CD4-positive, alpha-beta memory T cell (primary cell): ENCODE results near the gene AZIN2. TPM values are rescaled to one million over a fixed set of nuclear protein-coding genes. Genes with fewer than 3 reads are reported as not detected.
"Not testable (repeated sequence)": the region's sequence is repeated elsewhere in the genome, so short reads cannot be mapped to it uniquely, and the experiment has no call there.

Experiments used
- CTCF ChIA-PET: fragments of 350-600 bp; sonication (Branson Sonifier 250); formaldehyde crosslinking; loops from one replicate; lab custom pipeline; 2021; ENCODE audit warnings: inconsistent platforms; ENCODE audit not compliant: partially characterized antibody; lab: Charles Lee
- POLR2A ChIA-PET: fragments of 350-600 bp; sonication (Branson Sonifier 250); formaldehyde crosslinking; loops from one replicate; lab custom pipeline; 2021; ENCODE audit not compliant: partially characterized antibody; lab: Charles Lee
- DNase-seq, 5 donors: peaks; one replicate each; pipeline versions ENCODE4 v3.0.0 to v3.0.0-alpha.2; 2020 to 2022; ENCODE audit warnings: mixed read lengths in 1 of 5
- H3K27ac ChIP-seq: one replicate; pipeline ENCODE4 v1.7.0; 2013; ENCODE audit warnings: low read depth, low read length
- H3K27me3 ChIP-seq: 2 replicates; pipeline ENCODE4 v1.7.0; 2013; ENCODE audit warnings: mild to moderate bottlenecking, low read length, moderate library complexity; ENCODE audit not compliant: insufficient read depth
- H3K36me3 ChIP-seq: 2 replicates; pipeline ENCODE4 v1.7.0; 2013; ENCODE audit warnings: mild to moderate bottlenecking, low read length, moderate library complexity; ENCODE audit not compliant: insufficient read depth
- H3K4me1 ChIP-seq: 2 replicates; pipeline ENCODE4 v1.7.0; 2013; ENCODE audit warnings: mild to moderate bottlenecking, low read length, moderate library complexity; ENCODE audit not compliant: insufficient read depth
- H3K4me3 ChIP-seq, 2 donors: one replicate each; pipeline ENCODE4 v1.7.0; 2013; ENCODE audit warnings: low read length in 2 of 2, mild to moderate bottlenecking in 1 of 2
- H3K9me3 ChIP-seq, 2 donors: one replicate each; pipeline ENCODE4 v1.7.0; 2013; ENCODE audit warnings: low read length in 2 of 2, control low read depth in 1 of 2; ENCODE audit not compliant: control insufficient read depth in 1 of 2
- H3K27ac Mint-ChIP-seq, 7 donors: one replicate each; pipeline ENCODE4 v1.8.0; 2020 to 2021; ENCODE audit warnings: mixed read lengths in 7 of 7, mild to moderate bottlenecking in 6 of 7, inconsistent platforms in 3 of 7, moderate library complexity in 3 of 7
- H3K27me3 Mint-ChIP-seq, 2 donors: one replicate each; pipeline ENCODE4 v1.8.0; 2020 to 2021; ENCODE audit warnings: mixed read lengths in 2 of 2
- H3K36me3 Mint-ChIP-seq, 2 donors: one replicate each; pipeline ENCODE4 v1.8.0; 2020 to 2021; ENCODE audit warnings: mixed read lengths in 2 of 2, inconsistent platforms in 1 of 2, mild to moderate bottlenecking in 1 of 2
- H3K4me1 Mint-ChIP-seq, 4 donors: one replicate each; pipeline ENCODE4 v1.8.0; 2020 to 2021; ENCODE audit warnings: mixed read lengths in 4 of 4, mild to moderate bottlenecking in 1 of 4
- H3K4me3 Mint-ChIP-seq, 8 donors: one replicate each; pipeline ENCODE4 v1.8.0; 2020 to 2021; ENCODE audit warnings: mixed read lengths in 8 of 8, mild to moderate bottlenecking in 7 of 8, moderate library complexity in 6 of 8, inconsistent platforms in 3 of 8
- H3K9me3 Mint-ChIP-seq, 8 donors: one replicate each; pipeline ENCODE4 v1.8.0; 2020 to 2021; ENCODE audit warnings: mixed read lengths in 8 of 8, mild to moderate bottlenecking in 5 of 8, inconsistent platforms in 3 of 8, moderate library complexity in 1 of 8
- intact Hi-C: fragments of 100-400 bp; cut with micrococcal nuclease; formaldehyde crosslinking; loops from one replicate; pipeline ENCODE4 v1.15.1; 2023
- polyA plus RNA-seq, 2 donors: library from polyadenylated mRNA; unstranded; fragments of 300-500 nt; fragmentation: Illumina TruSeq; gene quantifications; one replicate each; pipeline ENCODE4 v1.2.3, GENCODE V29; 2021
- total RNA-seq, 2 experiments: library from RNA; stranded (reverse); gene quantifications; one replicate each; pipeline ENCODE4 v1.2.3, GENCODE V29; 2021

Gene AZIN2
- total and polyA plus RNA-seq, 4 experiments from 2014 or later: 5.4 to 8.0 (median 6.8) TPM

- ChIA-PET CTCF (interaction anchor here (0.7 to 6.2 kb wide), 9 partner anchors 10 to 765 kb away, joined by 3 to 112 read pairs (median 3); partner anchors contain the start of gene HDAC1), POLR2A (interaction anchor here (1.0 kb wide), 1 partner anchor 93 kb away, joined by 3 read pairs; no protein-coding TSS in a partner anchor)
- Histone ChIP-seq H3K27me3 (no peaks in the 10 kb centered on the region), H3K4me3 (no peak overlapping the region), H3K9me3 (no peaks in the 10 kb centered on the region), H3K4me1 (no peaks in the 10 kb centered on the region), H3K36me3 (no peaks in the 10 kb centered on the region), H3K27ac (no peak overlapping the region)
- DNase-seq: no peak
- peaks cover 0 to 19% (median 12%) of the 10 kb centered on the region in 8 donors for H3K9me3 Mint-ChIP-seq
- no peak overlapping the region for H3K4me3 Mint-ChIP-seq
- H3K27me3 Mint-ChIP-seq: peaks cover 0 to 2% of the 10 kb centered on the region in 2 donors
- intact Hi-C loops: no loop called here
- H3K27ac Mint-ChIP-seq: peak overlapping the region in 1 of 7 donors; percentile 58
- H3K36me3 Mint-ChIP-seq: peaks cover 0 to 3% of the 10 kb centered on the region in 2 donors
- peaks cover 0 to 9% (median 4%) of the 10 kb centered on the region in 4 donors for H3K4me1 Mint-ChIP-seq
Observed at GRCh38 chr1:33057095-33057494, 23.9 kb upstream of the AZIN2 start.

GRCh38 chr1:33060579-33061083 lies 20.3 kb upstream of the AZIN2 start:
- ChIA-PET POLR2A (no interaction called here), CTCF (no interaction called here)
- no peak for DNase-seq
- Histone ChIP-seq H3K27me3 (no peaks in the 10 kb centered on the region), H3K36me3 (no peaks in the 10 kb centered on the region), H3K4me1 (no peaks in the 10 kb centered on the region), H3K27ac (no peak overlapping the region), H3K9me3 (peaks cover 0 to 10% of the 10 kb centered on the region in 2 donors), H3K4me3 (no peak overlapping the region)
- H3K36me3 Mint-ChIP-seq: peaks cover 18 to 19% of the 10 kb centered on the region in 2 donors
- H3K27ac Mint-ChIP-seq: no peak overlapping the region
- H3K4me3 Mint-ChIP-seq: no peak overlapping the region
- peaks cover 3 to 55% (median 47%) of the 10 kb centered on the region in 8 donors for H3K9me3 Mint-ChIP-seq
- intact Hi-C loops: no loop called here
- H3K4me1 Mint-ChIP-seq: peaks cover 0 to 3% (median under 1%) of the 10 kb centered on the region in 4 donors
- peaks cover 0 to 2% of the 10 kb centered on the region in 2 donors for H3K27me3 Mint-ChIP-seq

GRCh38 chr1:33061834-33062233 lies 19.1 kb upstream of the AZIN2 start:
- Histone ChIP-seq H3K27me3 (no peaks in the 10 kb centered on the region), H3K36me3 (no peaks in the 10 kb centered on the region), H3K27ac (no peak overlapping the region), H3K4me3 (no peak overlapping the region), H3K4me1 (no peaks in the 10 kb centered on the region), H3K9me3 (peaks cover 0 to 16% of the 10 kb centered on the region in 2 donors)
- Mint-ChIP-seq H3K4me1 (no peaks in the 10 kb centered on the region), H3K9me3 (peaks cover 3 to 66% (median 57%) of the 10 kb centered on the region in 8 donors), H3K36me3 (peaks cover 19 to 25% of the 10 kb centered on the region in 2 donors), H3K4me3 (no peak overlapping the region), H3K27me3 (peaks cover 0 to 3% of the 10 kb centered on the region in 2 donors), H3K27ac (no peak overlapping the region)
- intact Hi-C loops: no loop called here
- no peak for DNase-seq
- ChIA-PET CTCF (no interaction called here), POLR2A (no interaction called here)

DNA sequence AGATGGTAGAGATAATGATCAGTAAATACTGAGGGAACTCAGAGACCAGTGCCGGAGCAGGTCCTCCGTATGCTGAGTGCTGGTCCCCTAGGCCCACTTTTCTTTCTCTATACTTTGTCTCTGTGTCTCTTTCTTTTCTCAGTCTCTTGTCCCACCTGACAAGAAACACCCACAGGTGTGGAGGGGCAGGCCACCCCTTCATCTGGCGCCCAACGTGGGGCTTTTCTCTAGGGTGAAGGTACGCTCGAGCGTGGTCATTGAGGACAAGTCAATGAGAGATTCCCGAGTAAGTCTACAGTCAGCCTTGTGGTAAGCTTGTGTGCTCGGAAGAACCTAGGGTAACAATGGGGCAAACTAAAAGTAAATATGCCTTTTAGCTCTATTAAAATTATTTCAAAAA lies 16.7 kb upstream of the AZIN2 start:
- H3K4me3 ChIP-seq, H3K27ac ChIP-seq, H3K27ac Mint-ChIP-seq, H3K27me3 ChIP-seq, H3K36me3 ChIP-seq, H3K4me3 Mint-ChIP-seq, POLR2A ChIA-PET, intact Hi-C loops, H3K4me1 ChIP-seq, DNase-seq, H3K4me1 Mint-ChIP-seq: not testable (repeated sequence)
- Mint-ChIP-seq H3K27me3 (peaks cover 0 to 10% of the 10 kb centered on the region in 2 donors), H3K9me3 (peaks cover 3 to 78% (median 64%) of the 10 kb centered on the region in 8 donors), H3K36me3 (peaks cover 26 to 29% of the 10 kb centered on the region in 2 donors)
- peaks cover 0 to 16% of the 10 kb centered on the region in 2 donors for H3K9me3 ChIP-seq
- CTCF ChIA-PET: interaction anchor here (1.5 kb wide), 1 partner anchor 31 kb away, joined by 4 read pairs; no protein-coding TSS in a partner anchor

- H3K27ac Mint-ChIP-seq: no peak overlapping the region
- H3K4me3 Mint-ChIP-seq: no peak overlapping the region
- intact Hi-C loops: no loop called here
- Histone ChIP-seq H3K36me3 (no peaks in the 10 kb centered on the region), H3K4me3 (no peak overlapping the region), H3K27ac (no peak overlapping the region), H3K27me3 (no peaks in the 10 kb centered on the region), H3K4me1 (no peaks in the 10 kb centered on the region), H3K9me3 (peaks cover 0 to 16% of the 10 kb centered on the region in 2 donors)
- POLR2A ChIA-PET: no interaction called here
- DNase-seq: no peak
- peaks cover 4 to 13% of the 10 kb centered on the region in 2 donors for H3K27me3 Mint-ChIP-seq
- no peaks in the 10 kb centered on the region for H3K4me1 Mint-ChIP-seq
- H3K36me3 Mint-ChIP-seq: peaks cover 26 to 29% of the 10 kb centered on the region in 2 donors
- peaks cover 3 to 75% (median 64%) of the 10 kb centered on the region in 8 donors for H3K9me3 Mint-ChIP-seq
- CTCF ChIA-PET: interaction anchor here (1.5 kb wide), 1 partner anchor 30 kb away, joined by 4 read pairs; no protein-coding TSS in a partner anchor
Observed at GRCh38 chr1:33065301-33065700, 15.7 kb upstream of the AZIN2 start.

GRCh38 chr1:33066477-33066876 lies 14.5 kb upstream of the AZIN2 start:
- CTCF ChIA-PET, H3K27ac ChIP-seq, H3K36me3 ChIP-seq, H3K4me3 ChIP-seq, POLR2A ChIA-PET, H3K4me3 Mint-ChIP-seq, H3K27ac Mint-ChIP-seq, H3K4me1 ChIP-seq, DNase-seq, intact Hi-C loops, H3K27me3 ChIP-seq, H3K4me1 Mint-ChIP-seq: not testable (repeated sequence)
- peaks cover 4 to 12% of the 10 kb centered on the region in 2 donors for H3K27me3 Mint-ChIP-seq
- peaks cover 26 to 29% of the 10 kb centered on the region in 2 donors for H3K36me3 Mint-ChIP-seq
- peaks cover 3 to 65% (median 58%) of the 10 kb centered on the region in 8 donors for H3K9me3 Mint-ChIP-seq
- H3K9me3 ChIP-seq: peaks cover 0 to 16% of the 10 kb centered on the region in 2 donors

DNA sequence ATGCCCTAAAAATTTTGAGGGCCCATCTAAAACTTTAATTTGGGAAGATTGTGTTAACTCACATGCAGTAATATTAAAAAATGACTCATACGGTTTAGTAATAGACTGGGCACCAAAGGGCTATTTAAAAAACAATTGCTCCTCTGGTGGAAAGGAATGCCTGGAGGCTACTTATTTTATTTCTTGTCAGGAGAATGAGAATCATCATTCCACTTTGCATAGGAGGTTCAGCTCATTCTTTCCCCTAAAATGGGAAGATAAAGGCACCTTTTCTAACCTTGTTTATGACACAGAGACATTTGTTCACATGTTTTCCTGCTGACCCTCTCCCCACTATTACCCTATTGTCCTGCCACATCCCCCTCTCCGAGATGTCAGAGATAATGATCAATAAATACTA lies 12.8 kb upstream of the AZIN2 start:
- intact Hi-C loops, POLR2A ChIA-PET, DNase-seq, H3K27ac ChIP-seq, CTCF ChIA-PET, H3K27ac Mint-ChIP-seq, H3K4me1 ChIP-seq, H3K4me3 ChIP-seq, H3K4me3 Mint-ChIP-seq, H3K36me3 ChIP-seq, H3K4me1 Mint-ChIP-seq, H3K27me3 ChIP-seq: not testable (repeated sequence)
- peaks cover 19 to 24% of the 10 kb centered on the region in 2 donors for H3K36me3 Mint-ChIP-seq
- peaks cover 3 to 48% (median 43%) of the 10 kb centered on the region in 8 donors for H3K9me3 Mint-ChIP-seq
- H3K27me3 Mint-ChIP-seq: peaks cover 4 to 12% of the 10 kb centered on the region in 2 donors
- H3K9me3 ChIP-seq: peaks cover 0 to 16% of the 10 kb centered on the region in 2 donors
